RWPE1 (cell line): Measurements from ENCODE around the gene CCNY.

ENCODE experiments used
- CTCF ChIA-PET: fragments of 350-600 bp; sonication (Branson Sonifier 250); formaldehyde crosslinking; extraction: SDS; loops from one replicate; lab custom pipeline; 2021; lab: Yijun Ruan, JAX
- POLR2A ChIA-PET: fragments of 400-600 bp; formaldehyde crosslinking; extraction: SDS; loops from one replicate; lab custom pipeline; 2020; ENCODE audit warnings: antibody characterized with exemption; ENCODE audit not compliant: low non-redundant PET; lab: Yijun Ruan, JAX
- DNase-seq: peaks from one replicate; pipeline ENCODE4 v3.0.0; 2012; ENCODE audit warnings: low spot score
- H3K27ac ChIP-seq: fragments of 450-650 bp; 2 replicates; pipeline ENCODE4 v1.5.1; 2017
- CTCF ChIP-seq: fragments of 450-650 bp; conservative IDR thresholded peaks from 2 replicates; pipeline ENCODE4 v1.5.1; 2017; ENCODE audit warnings: low read depth, mild to moderate bottlenecking

Gene CCNY

GRCh38 chr10:35570397-35570796 is 234.1 kb downstream of the CCNY start:
- H3K27ac ChIP-seq: no peak overlapping the region
- DNase-seq: no peak
- POLR2A ChIA-PET: no interaction called here
- CTCF ChIA-PET: no interaction called here
- no peak for TF ChIP-seq CTCF

DNA sequence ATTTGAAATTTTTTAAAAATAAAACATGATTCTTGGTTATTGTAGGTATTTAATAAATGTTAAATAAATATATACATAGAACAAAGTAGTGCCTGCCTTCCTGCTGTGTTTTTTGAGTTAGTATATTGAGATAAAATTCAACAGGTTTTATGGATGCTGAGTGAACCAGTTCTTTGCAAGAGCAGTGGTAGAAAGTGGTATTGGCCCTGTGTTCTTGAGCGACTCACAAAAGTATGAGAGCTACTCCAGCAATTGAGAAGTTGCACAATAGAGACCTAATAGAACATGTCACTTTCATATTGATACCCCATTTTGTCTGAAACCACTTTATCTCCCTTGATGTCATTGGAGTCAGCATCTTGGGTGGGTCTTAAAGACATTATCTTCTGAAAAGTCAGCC is 236.3 kb downstream of the CCNY start:
- no peak for DNase-seq
- H3K27ac ChIP-seq: no peak overlapping the region
- CTCF ChIA-PET: interaction anchor here (1.2 kb wide), 1 partner anchor 9 kb away, joined by 6 read pairs; no protein-coding TSS in a partner anchor
- POLR2A ChIA-PET: no interaction called here
- TF ChIP-seq CTCF: no peak

GRCh38 chr10:35573796-35574195 is 237.5 kb downstream of the CCNY start:
- TF ChIP-seq CTCF: no peak
- POLR2A ChIA-PET: interaction anchor here (0.6 kb wide), 1 partner anchor 27 kb away, joined by 3 read pairs; no protein-coding TSS in a partner anchor
- no peak overlapping the region for H3K27ac ChIP-seq
- CTCF ChIA-PET: interaction anchor here (1.2 kb wide), 1 partner anchor 10 kb away, joined by 6 read pairs; no protein-coding TSS in a partner anchor
- no peak for DNase-seq

GRCh38 chr10:35574924-35575352 is 238.6 kb downstream of the CCNY start:
- no peak for TF ChIP-seq CTCF
- no peak overlapping the region for H3K27ac ChIP-seq
- CTCF ChIA-PET: interaction anchor here (0.5 to 0.8 kb wide), 2 partner anchors 335 to 1204 kb away, joined by 3 read pairs; no protein-coding TSS in a partner anchor
- POLR2A ChIA-PET: no interaction called here
- DNase-seq: no peak

DNA sequence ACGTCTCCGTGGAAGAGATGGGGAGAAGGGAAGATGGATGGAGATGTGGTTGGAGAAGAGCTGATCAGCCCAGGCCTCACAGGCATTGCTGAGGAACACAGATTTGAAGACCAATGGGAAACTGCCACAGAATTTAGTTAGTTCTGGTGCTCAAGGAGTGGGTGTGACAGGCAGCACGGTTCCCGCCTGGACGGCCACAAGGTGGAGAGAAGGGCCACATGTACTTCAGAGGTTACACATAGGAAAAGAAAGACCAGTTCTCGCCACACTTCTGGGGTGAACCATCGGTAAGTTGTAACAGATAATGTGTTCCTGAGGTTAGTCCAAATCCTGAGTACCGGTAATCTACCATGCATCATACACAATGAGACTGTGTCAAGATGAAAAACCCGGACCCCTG is 239.3 kb downstream of the CCNY start:
- H3K27ac ChIP-seq: no peak overlapping the region
- ChIA-PET POLR2A (no interaction called here), CTCF (interaction anchor here (1.2 kb wide), 1 partner anchor 13 kb away, joined by 4 read pairs; no protein-coding TSS in a partner anchor)

DNA sequence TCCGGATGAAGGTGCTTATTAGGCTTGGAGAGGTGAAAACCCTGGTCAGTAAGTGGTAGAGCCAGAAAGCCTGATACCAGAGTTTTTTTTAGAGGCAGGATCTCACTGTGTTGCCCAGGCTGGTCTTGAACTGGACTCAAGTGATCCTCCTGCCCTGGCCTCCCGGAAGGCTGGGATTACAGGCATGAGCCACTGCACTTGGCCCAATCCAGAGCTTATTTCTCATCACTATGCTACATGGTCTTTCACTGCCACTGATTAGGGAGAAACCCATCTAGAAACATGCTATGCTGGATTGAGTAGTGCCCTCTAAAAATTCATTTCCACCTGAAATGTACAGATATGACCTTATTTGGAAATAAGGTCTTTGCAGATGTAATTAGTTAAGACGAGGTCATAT is 240.4 kb downstream of the CCNY start:
- CTCF ChIA-PET: interaction anchor here (0.6 to 1.2 kb wide), 3 partner anchors 13 to 219 kb away, joined by 3 to 5 read pairs (median 4); no protein-coding TSS in a partner anchor
- H3K27ac ChIP-seq: no peak overlapping the region
- TF ChIP-seq CTCF: no peak
- DNase-seq: no peak
- POLR2A ChIA-PET: no interaction called here

More for the DNA sequence above, 239.3 kb downstream of the CCNY start:
- no peak for TF ChIP-seq CTCF
- DNase-seq: no peak
